GM18861 (cell line): ENCODE data around the gene UGT1A10.

Experiments used
- ATAC-seq: cut with Tn5 transposase; IDR thresholded peaks from one replicate; pipeline ENCODE4 v1.9.1; 2021; ENCODE audit not compliant: unreplicated experiment

Gene UGT1A10

DNA sequence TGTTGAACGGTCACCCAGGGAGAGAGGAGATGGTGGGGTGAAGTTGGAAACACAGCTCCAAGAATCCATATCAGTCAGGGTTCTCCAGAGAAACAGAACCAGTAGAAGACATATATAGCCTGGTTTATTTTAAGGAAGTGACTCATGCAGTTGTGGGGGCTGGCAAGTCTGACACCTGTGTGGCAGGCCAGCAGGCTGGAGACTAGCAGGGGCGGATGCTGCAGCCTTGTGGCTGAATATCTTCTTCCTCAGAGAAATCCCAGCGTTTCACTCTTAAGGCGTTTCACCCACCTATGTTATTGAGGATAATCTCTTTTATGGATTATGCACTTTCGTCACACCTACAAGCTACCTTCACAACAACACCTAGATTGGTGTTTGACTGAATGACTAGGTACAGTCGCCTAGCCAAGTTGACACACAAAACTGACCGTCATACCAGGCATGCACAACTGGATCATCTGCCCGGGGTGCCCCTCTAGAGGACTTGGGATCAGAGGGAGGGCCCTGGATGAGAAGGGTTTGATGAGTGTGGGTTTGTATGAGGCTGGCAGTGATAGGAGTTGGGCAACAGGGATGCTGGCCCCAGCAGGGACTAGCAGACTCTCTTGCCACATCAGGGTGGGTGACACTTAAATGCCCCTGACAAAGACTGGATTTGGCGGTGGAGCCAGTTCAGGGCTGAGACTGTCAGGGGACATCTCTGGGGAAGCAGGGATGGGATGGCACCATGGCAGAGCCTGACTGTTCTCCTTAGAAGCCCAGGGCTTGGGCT, 165.3 kb downstream of the UGT1A10 start:
- no peak for ATAC-seq

DNA sequence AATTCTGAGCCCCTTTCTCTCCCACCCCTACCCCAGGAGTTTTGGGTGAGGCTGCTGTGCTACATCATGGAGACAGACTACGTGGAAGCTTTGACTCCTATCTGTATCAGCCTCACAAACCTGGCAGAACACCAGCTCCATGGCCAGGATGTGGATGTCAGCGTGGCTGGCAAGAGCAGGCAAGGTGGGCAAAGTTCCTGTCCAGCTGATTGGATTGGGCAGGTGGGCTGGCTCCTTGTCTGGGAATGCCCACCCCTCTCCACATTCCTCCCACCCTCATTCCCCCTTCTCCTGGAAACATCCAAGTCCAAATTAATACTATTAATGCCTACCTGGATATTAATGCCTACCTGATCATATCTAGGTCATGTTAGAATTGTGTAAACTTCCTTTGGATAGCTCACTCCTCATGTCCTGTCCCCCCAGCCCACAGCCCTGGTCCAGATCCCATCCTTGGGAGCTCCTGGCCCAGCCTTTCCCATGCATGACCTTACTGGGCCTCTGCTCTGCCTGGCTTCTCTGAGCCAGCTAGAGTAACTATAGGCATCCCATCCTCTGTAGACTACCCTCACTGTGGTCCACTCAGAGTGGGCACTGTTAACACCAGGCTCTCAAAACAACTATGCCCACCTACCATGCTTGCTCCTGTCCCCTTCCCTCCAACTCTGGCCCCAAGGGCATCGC, 166.0 kb downstream of the UGT1A10 start:
- no peak for ATAC-seq

DNA sequence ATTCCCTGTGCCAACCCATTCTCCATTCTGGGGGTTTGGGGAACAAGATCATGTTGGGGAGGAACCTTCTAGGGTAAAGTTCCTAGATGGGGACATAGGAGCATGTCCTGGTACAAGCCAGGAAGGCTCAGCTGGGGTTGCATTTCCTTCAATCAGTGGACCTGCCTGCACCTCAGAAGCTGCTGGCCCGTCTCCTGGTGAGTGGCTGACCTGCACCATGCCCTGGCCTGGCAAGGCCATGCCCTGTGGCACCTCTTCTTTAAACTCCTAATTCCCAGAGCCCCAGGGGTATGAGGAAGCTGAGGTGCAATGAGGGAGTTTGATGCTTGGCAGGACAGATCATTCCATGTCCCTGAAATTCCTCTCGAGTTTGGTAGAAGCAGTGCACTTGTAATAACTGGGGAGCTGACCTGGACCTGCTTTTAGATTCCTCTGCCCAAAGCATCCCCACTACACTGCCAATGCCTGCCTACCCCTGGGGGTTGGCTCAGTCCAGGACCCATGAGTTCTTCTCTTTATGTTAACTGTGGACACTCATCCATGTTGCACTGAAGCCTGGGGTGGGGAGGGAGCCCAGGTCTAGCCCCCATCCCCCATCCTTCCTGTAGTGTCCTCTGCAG, 167.2 kb downstream of the UGT1A10 start:
- ATAC-seq, result no peak

DNA sequence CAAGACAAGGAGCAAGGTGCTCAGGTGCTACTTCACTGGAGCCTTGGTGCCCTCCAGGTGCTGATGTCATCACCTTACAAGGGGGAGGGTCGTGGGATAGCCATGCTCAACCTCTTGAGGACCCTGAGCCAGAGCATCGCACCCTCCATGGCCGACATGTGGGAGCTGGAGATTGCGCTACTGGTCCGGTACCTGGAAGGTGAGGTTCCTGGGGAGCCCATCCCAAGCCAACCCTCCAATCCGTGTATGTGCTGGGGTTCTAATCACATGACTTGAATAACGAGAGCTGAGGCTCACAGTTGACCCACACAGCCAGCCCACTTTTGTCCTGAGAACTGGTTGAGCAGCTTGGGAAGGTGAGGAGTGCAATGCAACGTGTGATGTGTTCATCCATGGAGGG, 167.7 kb downstream of the UGT1A10 start:
- ATAC-seq, result no peak

DNA sequence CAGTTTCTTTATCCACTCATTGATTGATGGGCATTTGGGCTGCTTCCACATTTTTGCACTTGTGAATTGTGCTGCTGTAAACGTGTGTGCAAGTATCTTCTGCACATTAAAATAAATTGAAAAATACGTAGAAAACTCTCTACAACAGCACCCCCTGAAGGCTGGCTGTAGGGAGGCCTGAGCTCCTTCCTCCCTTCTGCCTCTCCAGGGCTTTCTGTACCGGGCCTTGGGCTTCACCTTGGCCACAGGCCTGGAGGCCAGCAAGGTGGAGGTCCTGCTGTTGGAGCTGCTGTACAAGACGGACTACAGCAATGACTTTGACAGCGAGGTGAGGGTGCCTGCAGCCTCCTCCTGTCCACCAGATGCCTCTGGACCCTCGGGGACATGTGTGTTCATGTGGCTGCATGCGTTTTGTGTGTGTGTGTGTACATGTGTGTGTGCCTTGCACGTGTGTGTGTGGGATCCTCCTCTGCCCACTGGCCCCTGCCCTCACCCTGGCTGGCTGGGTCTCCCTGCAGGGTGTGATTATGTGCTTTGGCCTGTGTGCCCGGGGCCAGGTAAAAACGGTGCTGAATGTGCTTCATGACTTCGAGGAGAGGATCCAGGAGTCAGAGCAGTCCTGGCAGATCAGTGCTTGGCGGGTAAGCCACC, 171.1 kb downstream of the UGT1A10 start:
- ATAC-seq, result no peak

DNA sequence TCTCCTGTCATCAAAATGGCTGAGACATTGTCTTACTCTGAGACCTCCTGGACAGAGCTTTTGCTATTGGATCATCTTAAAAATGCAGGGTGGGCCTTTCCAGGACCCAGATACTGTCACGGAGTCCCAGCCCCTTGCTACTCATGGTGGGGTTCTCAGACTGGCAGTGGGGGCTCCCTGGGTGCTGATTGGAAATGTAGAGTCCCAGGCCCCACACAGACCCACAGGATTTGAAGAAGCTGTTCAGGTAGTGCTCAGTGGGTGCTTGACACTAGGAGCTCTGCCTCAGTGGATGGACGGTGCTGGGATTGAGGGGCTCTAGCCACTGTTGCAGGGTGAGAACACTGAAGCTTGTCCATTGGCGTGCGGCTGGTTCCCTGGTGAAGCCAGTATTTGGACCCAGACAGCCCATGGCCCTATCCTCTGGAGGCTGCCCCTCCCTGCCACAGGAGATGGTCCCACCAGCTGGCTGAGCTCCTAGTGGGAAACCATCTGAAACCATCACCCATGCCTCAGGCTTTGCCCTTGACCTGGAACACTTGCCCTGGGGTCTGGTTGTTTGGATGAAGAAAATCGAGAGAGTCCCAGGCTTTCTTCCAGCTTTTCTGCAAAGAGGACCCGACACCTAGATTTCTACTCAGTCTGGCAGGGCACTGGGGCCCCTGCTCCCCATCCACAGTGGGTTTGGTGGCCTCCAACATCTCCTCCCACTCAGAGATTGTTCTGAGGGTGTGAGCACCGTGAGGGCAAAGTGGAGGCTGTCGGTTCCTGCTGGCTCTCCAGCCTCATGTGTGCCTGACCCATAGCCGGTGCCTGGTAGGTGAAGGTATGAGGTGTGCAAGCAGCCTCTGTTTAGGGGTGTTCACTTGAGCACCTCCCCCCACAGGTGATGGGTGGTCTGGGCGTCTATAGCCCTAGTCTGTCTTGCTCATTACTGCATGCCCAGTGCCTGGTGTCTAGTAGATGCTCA, 172.0 kb downstream of the UGT1A10 start:
- no peak for ATAC-seq

DNA sequence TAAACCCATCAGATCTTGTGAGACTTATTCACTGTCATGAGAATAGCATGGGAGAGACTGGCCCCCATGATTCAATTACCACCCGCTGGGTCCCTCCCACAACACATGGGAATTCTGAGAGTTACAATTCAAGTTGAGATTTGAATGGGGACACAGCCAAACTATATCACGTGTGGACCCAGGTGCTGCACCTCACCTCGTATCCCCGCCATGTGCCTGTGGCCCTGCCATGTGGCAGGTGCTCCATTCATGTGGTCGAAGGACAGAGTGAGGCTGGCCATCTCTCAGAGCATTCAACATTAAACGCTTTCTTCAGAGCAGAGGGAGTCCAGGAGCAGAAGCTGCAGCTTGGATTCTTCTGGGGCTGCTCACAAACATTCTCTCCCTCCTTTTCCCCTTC, 174.1 kb downstream of the UGT1A10 start:
- no peak for ATAC-seq

DNA sequence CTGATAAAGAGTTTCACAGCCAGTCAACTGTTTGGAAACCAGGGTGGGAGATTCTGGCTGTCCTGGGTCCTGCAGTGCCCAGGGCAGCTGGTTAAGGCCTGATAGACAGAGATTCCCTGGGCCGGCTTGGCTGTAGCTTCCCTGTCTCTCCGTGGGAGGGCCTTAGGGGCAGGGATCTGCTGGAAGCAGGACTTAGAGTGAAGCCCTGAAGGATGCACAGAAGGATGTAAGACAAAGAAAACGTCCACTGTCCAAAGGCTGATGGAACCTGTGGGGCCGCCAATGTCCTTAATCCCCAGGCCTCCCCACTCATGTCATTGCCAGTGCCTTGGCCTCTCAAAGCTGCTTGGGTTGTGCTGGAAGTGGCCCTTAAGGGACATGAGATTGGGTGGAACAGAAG, 174.8 kb downstream of the UGT1A10 start:
- ATAC-seq, result no peak

DNA sequence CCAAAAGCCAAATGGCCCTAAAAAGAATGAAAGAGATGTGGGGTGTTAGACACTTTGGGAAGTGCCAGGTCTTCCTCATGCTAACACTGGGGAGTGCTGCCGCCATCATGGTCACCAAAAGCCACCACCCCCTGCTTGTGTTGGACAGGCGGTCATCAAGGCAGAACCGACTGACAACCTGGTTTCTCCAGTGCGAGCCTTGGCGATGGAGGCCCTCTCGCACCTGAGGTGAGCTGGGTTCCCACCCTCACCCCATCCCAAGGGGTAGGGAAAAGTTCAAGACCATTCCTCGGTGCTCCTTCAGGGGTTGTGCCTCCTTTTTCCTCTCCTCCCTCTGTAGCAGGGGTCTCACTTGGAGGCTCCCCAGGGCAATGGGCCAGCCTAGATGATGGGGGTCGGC, 175.5 kb downstream of the UGT1A10 start:
- ATAC-seq, result no peak

DNA sequence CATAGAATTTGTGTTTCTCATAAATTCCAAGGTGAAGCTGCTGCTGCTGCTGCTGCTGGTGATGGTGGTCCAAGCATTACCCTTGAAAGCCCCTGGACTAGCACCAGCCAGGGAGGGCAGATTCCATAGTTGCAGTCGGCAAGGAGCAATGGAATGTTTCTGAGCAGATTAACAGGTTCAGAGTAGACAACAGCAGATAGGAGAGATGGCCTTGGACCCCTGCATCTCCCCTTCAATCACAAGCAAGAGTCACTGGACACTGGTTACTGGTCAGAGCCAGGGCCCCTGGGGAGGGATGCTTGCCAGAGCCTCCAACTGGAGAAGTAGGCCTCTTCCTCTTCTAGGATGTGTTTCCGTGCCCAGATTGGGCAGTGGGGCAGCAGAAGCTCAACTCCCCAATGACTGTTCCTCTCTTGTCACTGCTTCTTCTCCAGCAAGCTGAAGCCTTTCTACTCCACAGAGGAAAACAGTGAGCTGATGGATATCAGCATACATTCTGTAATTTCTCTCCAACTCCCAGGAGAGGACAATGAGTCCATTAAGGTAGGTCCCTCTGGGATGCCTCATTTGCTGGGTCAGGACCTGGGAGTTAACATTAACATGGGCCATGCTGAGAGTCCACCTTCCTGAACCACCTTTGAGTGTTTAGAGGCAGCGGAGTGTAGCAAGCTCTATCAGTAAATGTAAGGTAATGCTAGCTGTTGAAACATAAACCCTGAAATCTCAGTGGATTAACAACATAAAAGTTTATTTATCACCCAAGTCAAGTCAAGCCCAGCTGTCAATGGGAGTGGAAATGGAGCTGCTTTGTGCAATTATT, 177.2 kb downstream of the UGT1A10 start:
- no peak for ATAC-seq

DNA sequence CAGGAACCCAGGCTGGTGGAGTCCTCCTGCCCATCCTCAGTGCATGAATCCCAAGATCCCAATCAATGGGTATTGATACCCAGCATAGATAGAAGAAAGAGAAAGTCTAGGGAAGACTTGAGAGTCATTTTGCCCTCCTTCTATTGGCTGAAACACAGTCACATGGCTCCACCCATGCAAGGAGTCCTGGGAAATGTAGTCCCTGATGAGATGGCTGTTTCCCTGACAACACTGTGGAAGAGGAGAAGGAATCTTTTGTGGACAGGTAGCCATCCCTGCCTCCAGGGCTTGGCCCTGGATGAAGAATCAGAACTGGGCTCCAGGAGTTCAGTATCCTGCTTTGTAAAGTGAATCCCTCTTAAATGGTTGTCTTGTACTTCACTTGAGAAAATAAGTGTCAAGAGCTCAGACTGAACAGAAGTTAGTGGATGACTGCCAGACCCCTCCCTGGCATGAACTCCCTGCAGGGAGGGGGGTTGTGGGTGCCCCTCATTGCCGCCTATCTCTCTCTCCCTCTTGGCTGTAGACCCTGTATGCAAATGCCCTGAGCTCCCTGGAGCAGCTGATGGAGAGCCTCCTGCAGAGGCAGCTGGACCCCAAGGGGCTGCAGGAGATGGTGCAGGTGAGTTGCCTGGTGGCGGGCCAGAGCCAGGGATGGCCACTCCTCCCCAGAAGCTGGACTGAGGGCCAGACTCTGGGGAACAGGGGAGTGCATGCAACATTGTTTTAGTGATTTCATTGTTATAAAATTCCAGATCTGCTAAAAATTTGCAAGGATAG, 178.0 kb downstream of the UGT1A10 start:
- no peak for ATAC-seq

DNA sequence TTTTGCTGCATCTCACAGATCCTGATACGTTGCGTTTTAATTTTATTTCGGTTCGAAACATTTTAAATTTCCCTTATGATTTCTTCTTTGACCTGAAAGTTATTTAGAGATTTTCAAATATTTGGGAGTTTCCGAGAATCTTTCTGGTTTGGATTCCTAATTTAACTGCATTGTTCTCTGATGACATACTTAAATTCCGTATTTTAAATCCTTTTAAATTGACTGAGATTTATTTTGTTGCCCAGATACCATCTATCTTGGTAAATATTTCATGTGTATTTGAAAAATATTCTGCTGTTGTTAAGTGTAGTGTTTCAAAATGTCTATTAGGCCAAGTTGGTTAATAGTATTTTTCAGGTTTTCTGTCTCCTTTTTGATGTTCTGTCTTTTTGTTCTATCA, 179.6 kb downstream of the UGT1A10 start:
- ATAC-seq, result no peak

DNA sequence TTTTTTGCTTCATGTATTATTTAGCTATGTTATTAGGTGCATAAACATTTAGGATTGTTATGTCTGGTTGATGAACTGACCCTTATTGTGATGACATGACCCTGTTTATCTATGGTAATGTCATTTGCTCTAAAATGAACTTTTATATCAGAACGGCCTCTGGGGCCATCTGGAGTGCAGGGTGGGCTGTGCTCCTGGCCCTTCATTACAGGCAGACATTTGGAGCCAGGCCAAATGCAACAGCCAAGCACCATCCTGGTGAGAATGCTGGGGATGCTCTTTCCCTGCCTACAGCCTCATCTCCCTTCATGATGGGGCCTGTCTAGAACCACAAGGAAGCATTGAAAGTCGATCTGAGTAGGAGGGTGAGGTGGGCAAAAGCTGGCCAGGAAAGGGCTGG, 180.1 kb downstream of the UGT1A10 start:
- ATAC-seq, result no peak

DNA sequence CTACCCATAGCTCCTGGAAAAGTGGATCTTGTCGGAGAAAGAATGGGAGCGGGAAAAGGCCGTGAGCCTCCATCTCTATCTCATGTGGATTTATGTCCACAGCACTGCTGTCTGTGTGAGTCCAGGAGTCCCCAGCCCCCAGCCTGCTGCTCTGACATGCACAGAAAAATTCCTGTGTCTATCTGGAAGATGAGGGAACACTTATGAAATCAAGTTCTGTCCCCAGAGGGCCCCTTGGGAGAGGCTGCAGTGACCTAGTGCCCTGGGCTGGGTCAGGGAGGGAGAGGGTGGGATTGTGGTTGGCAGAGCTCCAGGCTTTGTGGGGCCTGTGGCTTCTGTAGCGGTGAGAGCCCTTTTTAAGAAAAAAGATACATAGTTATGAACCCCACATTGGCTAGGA, 180.5 kb downstream of the UGT1A10 start:
- no peak for ATAC-seq

DNA sequence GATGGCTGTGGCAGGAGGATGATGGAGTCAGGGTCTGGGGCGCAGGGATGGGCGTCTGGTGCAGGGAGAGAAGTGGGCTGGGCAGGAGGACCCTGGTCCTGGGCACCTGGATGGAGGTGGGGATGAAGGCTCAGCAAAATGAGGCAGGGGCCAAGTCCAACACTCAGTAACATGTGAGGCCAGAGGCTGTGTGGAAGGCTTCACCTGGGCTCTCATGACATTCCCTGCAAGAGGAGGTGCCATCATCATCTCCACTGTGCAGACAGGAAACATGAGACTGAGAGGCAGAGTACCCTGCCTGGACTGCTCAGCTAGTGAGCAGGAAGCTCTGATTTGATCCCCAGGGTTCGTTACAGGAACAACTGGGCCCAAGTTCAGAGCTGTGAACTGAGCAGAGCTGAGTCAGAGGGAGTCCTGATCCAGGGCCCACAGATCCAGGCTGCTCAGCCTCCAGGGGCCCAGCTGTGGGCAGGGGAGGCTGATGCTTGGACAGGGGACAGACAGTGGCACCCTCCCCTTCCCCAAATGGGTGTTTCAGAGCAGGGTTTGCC, 181.2 kb downstream of the UGT1A10 start:
- no peak for ATAC-seq

DNA sequence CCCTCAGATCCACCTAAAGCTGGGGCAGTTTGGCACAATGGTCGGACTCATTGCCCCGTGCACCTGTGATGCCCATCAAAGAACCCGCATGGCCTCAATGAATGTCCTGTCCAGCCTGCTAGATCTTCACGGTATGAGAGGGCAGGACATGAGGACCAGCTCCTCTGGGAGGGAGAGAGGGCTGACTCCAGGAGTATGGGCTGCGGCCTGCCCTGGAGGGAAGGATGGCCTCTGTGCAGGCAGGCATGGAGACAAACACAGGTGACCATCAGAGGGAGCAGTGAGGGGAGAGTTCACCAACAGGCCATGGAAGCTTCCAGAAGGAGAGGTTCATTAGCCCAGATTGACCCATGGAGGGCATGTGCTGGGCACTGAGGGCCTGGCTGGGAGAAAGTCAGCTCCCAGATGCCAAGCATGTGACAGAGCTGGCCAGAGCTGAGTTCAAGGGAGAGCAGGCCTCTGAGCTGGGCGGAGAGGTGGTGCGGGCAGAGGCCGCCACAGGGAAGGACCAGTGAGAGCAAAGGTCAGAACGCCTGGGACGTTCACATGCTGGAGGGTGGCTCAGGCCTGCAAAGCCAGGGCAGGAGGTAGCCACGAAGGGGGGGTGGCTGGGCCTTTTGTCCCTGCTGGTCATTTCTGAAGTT, 181.9 kb downstream of the UGT1A10 start:
- no peak for ATAC-seq

DNA sequence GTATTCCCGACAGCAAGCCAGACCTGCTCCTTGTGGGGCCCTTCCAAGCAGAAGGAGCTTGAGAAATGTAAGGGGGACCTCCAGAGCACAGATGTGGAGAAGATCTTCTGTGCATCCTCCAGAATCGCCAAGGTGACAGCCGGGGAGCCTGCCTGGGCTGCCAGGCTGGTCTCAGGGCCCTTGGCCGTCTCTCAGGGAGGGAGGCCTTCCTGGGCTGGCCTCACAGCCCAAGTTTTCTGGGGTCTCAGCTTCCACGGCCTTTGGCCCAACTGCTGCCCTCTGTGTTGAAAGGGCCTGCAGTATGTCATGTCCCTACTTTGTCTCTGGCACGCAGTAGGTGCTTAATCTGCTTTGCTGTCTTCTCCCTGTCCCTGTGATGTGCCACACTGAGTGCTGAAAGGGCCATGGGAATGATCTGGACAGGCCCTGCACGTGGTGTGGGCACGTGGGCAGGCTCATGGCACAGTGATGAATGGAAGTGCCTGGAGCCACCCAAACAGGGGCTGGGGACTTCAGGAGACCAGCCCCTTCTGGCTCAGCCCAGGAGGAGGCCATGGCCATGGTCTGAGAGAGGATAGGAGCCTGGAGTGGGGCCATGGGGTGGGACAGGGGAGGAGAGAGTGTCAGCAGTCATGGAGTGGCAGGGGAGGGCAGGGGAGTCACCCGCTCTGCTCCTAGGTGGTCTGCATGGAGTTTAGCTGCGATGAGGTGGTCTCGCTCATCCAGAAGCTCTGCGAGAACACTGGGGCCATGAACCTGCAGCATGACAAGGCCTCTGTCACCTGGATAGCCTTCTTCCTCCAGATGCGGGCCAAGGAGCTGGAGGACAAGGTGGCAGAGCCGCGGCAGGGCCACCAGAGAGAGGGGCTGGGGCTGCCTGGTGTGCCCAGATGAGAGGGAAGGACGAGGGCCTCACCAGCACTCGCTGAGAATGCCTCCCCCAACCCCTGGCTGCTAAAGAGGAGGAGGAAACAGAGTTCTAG, 182.7 kb downstream of the UGT1A10 start:
- ATAC-seq, result no peak
